Tibial nerve (tissue), 4 donors: ENCODE results near the gene USP6NL.

Source experiments
- CTCF ChIP-seq, 5 experiments: fragments of 200-600 bp in 3 of 5; fragments of 450-650 bp in 2 of 5; sonication (generic) in 3 of 5; IDR thresholded peaks; one replicate each; pipeline ENCODE4 v1.5.1; 2016 to 2019; ENCODE audit warnings: antibody characterized with exemption in 5 of 5, mild to moderate bottlenecking in 3 of 5, moderate library complexity in 2 of 5
- EP300 ChIP-seq, 2 donors: sonication (generic); formaldehyde crosslinking; IDR thresholded peaks; one replicate each; pipeline ENCODE4 v1.6.1; 2017; ENCODE audit warnings: antibody characterized with exemption in 2 of 2, mild to moderate bottlenecking in 1 of 2
- POLR2A ChIP-seq, 2 donors: fragments of 450-650 bp; IDR thresholded peaks; one replicate each; pipeline ENCODE4 v1.6.1; 2017; ENCODE audit warnings: antibody characterized with exemption in 2 of 2, mild to moderate bottlenecking in 2 of 2, moderate library complexity in 2 of 2

GRCh38 chr10:11655836-11656235, 44.4 kb upstream of the USP6NL start:
- no peak for TF ChIP-seq CTCF (IDR thresholded peaks at IDR 0.05)
- TF ChIP-seq POLR2A (IDR thresholded peaks at IDR 0.05), result no peak
- TF ChIP-seq EP300 (IDR thresholded peaks at IDR 0.05), result no peak
